ENCODE data around the gene PALMD. TPM values are rescaled to one million over a fixed set of nuclear protein-coding genes. Genes with fewer than 3 reads are reported as not detected.

The PALMD gene
- total RNA-seq, 1 donor from 2014 or later: 0.17 TPM

DNA sequence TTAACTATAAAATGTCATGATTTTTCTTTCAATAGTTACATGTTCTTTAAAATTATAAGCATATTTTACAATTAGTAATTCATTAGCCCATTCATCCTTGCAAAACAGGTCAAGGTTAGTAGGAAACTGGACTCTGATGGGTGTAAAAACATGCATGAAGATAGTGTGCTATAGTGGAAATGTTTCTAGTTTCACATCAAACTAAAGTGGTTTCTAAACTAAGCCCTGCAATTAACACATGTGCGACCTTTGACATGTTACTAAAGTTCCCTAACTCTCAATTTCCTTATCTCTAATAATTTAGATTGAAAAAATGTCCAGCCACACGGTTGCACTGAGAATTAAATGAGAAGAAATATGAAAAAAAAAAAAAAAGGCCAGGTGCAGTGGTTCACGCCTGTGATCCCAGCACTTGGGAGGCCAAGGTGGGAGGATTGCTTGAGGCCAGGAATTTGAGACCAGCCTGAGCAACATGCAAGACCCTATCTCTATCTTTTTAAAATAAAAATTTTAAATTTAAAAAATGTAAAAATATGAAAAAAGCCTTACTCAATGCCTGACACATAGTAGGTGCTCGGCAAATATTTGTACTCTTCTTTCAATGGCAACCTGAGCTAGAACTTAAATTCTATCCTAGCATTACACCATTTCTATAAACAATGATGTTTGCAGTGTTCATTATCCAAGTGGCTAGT lies 44.1 kb upstream of the PALMD start:
- H3K36me3 ChIP-seq (ENCODE audit: control insufficient read depth, insufficient read depth, low read length): no peaks in the 10 kb centered on the region
- TF ChIP-seq, protein P1, sequence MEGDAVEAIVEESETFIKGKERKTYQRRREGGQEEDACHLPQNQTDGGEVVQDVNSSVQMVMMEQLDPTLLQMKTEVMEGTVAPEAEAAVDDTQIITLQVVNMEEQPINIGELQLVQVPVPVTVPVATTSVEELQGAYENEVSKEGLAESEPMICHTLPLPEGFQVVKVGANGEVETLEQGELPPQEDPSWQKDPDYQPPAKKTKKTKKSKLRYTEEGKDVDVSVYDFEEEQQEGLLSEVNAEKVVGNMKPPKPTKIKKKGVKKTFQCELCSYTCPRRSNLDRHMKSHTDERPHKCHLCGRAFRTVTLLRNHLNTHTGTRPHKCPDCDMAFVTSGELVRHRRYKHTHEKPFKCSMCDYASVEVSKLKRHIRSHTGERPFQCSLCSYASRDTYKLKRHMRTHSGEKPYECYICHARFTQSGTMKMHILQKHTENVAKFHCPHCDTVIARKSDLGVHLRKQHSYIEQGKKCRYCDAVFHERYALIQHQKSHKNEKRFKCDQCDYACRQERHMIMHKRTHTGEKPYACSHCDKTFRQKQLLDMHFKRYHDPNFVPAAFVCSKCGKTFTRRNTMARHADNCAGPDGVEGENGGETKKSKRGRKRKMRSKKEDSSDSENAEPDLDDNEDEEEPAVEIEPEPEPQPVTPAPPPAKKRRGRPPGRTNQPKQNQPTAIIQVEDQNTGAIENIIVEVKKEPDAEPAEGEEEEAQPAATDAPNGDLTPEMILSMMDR (IDR thresholded peaks at IDR 0.05; ENCODE audit: insufficient read depth, low read length, poor library complexity, severe bottlenecking): no peak
- no peak overlapping the region for H3K4me3 ChIP-seq (ENCODE audit: low read depth, low read length)
- no peaks in the 10 kb centered on the region for H3K27me3 ChIP-seq (ENCODE audit: control insufficient read depth, insufficient read depth, low read length)
- DNase-seq (ENCODE audit: low read depth): no peak

DNA sequence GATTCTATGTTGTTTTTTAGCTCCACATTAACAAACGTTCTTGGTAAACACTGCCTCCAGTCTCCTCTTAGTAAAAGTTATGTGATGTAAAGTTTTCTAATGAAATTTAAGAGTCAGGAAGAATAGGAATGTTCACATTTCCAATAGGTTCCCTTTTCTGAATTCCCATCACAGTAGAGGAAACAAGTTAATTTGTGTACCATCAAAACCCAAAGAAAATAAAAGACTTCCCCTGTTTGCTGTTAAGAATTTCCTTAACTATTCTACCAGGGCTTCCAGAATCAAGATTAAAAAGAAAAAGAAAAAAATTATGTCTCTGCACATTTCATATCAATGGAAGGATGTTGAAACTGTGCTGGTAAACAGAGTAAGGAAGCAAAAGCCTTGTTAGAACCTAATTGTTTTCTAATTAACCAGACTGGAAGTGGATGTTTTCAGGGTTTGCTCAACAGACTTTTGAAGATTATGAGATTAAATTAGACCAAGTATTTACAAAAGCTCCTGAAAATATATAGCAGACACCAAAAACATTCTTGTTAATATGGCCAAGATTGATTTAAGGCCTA lies 43.4 kb upstream of the PALMD start:
- DNase-seq (ENCODE audit: low read depth): no peak
- TF ChIP-seq, protein P1 (IDR thresholded peaks at IDR 0.05; ENCODE audit: insufficient read depth, low read length, poor library complexity, severe bottlenecking): no peak
- H3K36me3 ChIP-seq (ENCODE audit: control insufficient read depth, insufficient read depth, low read length): no peaks in the 10 kb centered on the region
- H3K27me3 ChIP-seq (ENCODE audit: control insufficient read depth, insufficient read depth, low read length): no peaks in the 10 kb centered on the region
- no peak overlapping the region for H3K4me3 ChIP-seq (ENCODE audit: low read depth, low read length)

DNA sequence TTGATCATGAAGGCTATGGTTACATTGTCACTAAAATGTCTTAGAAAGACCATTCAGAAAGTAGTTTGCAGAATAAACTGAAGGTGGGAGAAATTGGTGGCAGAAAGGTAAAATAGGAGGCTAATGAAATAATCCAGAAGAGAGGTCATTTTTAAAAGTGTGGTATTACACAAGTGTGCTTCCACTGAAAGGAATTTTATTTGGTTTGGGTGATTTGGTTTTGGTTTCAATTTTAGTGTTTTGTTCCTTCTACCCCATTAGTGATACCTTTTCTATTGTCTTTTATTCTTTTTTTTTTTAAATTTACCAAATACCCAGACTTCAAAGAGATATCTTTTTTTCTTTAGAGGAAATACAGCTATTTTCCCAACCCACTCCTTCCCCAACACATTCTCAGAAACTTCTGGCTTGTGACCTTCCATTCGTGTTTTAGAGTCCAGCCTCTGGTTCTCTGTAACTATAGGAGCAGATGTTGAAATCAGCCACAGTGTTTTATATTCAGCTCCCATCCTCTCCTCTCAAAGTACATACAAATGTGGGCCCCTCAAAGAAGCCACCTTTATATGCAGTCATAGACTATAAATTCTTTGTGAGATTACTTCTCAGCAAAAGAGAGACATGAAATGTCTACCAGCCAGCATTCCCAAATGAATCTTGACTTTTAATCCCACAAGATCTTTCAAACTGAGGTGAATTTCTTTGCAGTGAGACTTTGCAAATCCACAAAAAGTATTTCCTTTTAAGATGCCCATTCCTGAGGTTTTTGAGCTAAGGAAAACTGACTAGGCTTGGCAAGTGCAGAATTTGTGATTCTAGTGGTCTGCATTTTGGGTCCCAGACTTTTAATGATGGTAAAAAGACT lies 42.0 kb upstream of the PALMD start:
- TF ChIP-seq, protein P1 (IDR thresholded peaks at IDR 0.05; ENCODE audit: insufficient read depth, low read length, poor library complexity, severe bottlenecking): no peak
- Histone ChIP-seq H3K36me3 (ENCODE audit: control insufficient read depth, insufficient read depth, low read length) (no peaks in the 10 kb centered on the region), H3K4me3 (ENCODE audit: low read depth, low read length) (no peak overlapping the region), H3K27me3 (ENCODE audit: control insufficient read depth, insufficient read depth, low read length) (no peaks in the 10 kb centered on the region)
- DNase-seq (ENCODE audit: low read depth): no peak

DNA sequence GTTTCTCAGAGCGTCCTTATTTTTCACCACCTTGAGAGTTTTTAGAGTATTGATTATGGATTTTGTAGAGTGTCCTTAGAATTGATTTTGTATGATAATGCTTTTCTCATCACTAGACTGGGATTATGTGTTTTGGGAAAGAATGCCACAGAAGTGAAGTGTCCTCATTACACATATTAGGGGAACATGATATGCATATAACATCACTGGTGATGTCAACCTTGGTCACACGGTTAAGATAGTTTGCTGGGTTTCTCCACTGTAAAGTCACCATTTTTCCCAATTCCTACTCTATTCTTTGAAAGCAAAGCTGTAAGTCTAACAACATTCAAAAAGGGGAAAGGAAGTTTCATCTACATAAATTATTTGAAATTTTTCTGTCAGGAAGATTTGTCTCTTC lies 39.6 kb upstream of the PALMD start:
- H3K4me3 ChIP-seq (ENCODE audit: low read depth, low read length): no peak overlapping the region
- no peak for DNase-seq (ENCODE audit: low read depth)
- no peaks in the 10 kb centered on the region for H3K36me3 ChIP-seq (ENCODE audit: control insufficient read depth, insufficient read depth, low read length)
- TF ChIP-seq, protein P1 (IDR thresholded peaks at IDR 0.05; ENCODE audit: insufficient read depth, low read length, poor library complexity, severe bottlenecking): no peak
- H3K27me3 ChIP-seq (ENCODE audit: control insufficient read depth, insufficient read depth, low read length): no peaks in the 10 kb centered on the region

DNA sequence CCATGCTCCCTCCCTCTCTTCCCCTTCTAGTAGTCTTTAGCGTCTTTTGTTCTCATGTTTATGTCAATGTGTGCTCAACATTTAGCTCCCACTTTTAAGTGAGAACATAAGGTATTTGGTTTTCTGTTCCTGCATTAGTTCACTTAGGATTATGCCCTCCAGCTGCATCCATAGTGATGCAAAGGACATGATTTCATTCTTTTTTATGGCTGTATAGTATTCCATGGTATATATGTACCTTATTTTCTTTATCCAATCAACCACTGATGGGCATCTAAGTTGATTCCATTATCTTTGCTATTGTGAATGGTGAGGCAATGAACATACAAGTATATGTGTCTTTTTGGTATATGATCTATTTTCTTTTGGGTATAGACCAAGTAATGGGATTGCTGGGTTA lies 38.3 kb upstream of the PALMD start:
- no peak for DNase-seq (ENCODE audit: low read depth)
- Histone ChIP-seq H3K4me3 (ENCODE audit: low read depth, low read length) (no peak overlapping the region), H3K27me3 (ENCODE audit: control insufficient read depth, insufficient read depth, low read length) (no peaks in the 10 kb centered on the region), H3K36me3 (ENCODE audit: control insufficient read depth, insufficient read depth, low read length) (no peaks in the 10 kb centered on the region)
- TF ChIP-seq, protein P1 (IDR thresholded peaks at IDR 0.05; ENCODE audit: insufficient read depth, low read length, poor library complexity, severe bottlenecking): no peak

Measured in kidney epithelial cell (primary cell).